Kidney epithelial cell (primary cell): ENCODE data around the gene GMCL2. TPM values are rescaled to one million over a fixed set of nuclear protein-coding genes. Genes with fewer than 3 reads are reported as not detected.

Source experiments
- DNase-seq: peaks from one replicate; pipeline ENCODE4 v3.0.0-alpha.2; 2010; ENCODE audit warnings: low read depth
- H3K27me3 ChIP-seq: 2 replicates; pipeline ENCODE4 v1.6.0; 2011; ENCODE audit warnings: low read length; ENCODE audit not compliant: control insufficient read depth, insufficient read depth
- H3K36me3 ChIP-seq: 2 replicates; pipeline ENCODE4 v1.5.1; 2011; ENCODE audit warnings: low read length; ENCODE audit not compliant: control insufficient read depth, insufficient read depth
- H3K4me3 ChIP-seq: 2 replicates; pipeline ENCODE4 v1.5.1; 2011; ENCODE audit warnings: low read depth, mild to moderate bottlenecking, control low read depth, low read length
- CTCF ChIP-seq: IDR thresholded peaks from 2 replicates; pipeline ENCODE4 v1.5.1; 2011; ENCODE audit warnings: mild to moderate bottlenecking, moderate library complexity, low read length, control low read depth, inconsistent platforms; ENCODE audit not compliant: insufficient read depth, poor library complexity, severe bottlenecking
- total RNA-seq: library from RNA; depleted of rRNA; stranded (reverse); fragments of >200 nt; gene quantifications from 2 replicates; pipeline ENCODE4 v1.2.3, GENCODE V29; 2015

The GMCL2 gene
- total RNA-seq, 1 donor from 2014 or later: not detected

DNA sequence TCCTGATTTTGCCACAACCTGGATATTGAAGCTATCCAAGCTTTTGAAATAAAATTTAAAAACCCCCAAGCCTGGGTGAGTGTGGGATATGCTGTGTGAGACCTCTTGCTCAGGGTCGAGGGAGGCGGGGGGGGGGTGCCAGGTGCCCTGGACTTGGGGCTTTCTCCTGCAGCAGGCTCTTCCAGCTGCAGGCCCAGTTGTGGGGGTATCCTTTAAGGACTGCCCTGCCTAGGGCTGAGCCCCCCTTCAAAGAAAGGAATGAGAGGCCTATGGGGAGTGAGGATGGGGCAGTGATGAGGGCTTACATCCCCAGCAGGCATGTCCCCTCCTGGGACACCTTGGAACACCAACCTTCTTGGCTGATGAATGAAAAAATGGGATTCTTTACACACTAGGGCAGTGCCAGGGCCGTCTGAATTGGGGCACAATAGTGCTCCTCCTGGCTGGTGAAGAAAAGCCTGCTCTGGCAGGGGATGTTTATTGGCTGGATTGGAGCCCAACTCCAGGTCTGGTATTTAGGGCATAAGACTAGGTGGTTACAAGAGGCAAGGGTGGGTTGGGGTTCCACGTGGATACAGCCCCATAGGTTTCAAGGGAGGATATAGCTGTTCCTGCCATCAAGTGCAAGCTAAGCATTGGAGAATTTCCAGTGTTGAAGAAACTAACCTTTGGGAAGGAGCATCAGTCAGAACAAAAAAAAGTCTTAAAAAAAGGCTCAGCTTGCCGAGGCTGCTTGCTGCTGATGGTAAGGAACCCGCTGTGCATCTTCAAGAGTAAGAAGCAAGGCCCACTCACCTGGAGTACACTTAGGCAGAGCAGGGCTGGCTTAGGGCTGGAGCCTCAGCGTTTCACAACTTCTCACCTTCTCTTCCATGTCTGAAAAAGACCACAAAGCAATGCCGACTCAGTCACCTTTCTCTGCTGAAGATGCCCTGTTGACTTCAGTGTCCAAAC is 24.2 kb upstream of the GMCL2 start:
- Histone ChIP-seq H3K27me3 (no peaks in the 10 kb centered on the region), H3K36me3 (peaks cover 21% of the 10 kb centered on the region), H3K4me3 (no peak overlapping the region)
- TF ChIP-seq CTCF: no peak
- DNase-seq: no peak

GRCh38 chr5:178210686-178211085 is 23.5 kb upstream of the GMCL2 start:
- no peak for DNase-seq
- Histone ChIP-seq H3K36me3 (peaks cover 22% of the 10 kb centered on the region), H3K4me3 (no peak overlapping the region), H3K27me3 (no peaks in the 10 kb centered on the region)
- TF ChIP-seq CTCF: no peak

DNA sequence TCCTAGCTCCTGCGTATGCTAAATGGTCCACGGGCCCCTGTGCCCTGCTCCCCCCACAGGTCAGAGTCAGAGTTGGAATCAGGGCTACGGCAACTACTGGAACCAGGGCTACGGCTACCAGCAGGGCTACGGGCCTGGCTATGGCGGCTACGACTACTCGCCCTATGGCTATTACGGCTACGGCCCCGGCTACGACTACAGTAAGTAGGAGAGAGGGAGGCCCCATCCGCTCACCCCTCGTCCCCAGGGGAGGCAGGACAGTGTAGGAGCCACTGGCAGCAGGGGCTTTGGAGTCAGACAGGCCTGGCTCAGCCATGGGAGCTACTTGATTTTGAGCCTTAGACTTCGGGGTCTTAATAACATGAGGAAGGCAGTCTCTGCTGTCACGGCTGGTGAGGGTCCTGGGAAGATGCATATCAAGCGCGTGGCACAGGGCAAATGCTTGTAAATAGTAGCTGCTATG is 22.9 kb upstream of the GMCL2 start:
- TF ChIP-seq CTCF: no peak
- no peaks in the 10 kb centered on the region for H3K27me3 ChIP-seq
- no peak for DNase-seq
- H3K4me3 ChIP-seq: no peak overlapping the region
- H3K36me3 ChIP-seq: peaks cover 22% of the 10 kb centered on the region

GRCh38 chr5:178209334-178210072 is 22.3 kb upstream of the GMCL2 start:
- H3K36me3 ChIP-seq: peaks cover 20% of the 10 kb centered on the region
- no peaks in the 10 kb centered on the region for H3K27me3 ChIP-seq
- no peak overlapping the region for H3K4me3 ChIP-seq
- no peak for TF ChIP-seq CTCF
- no peak for DNase-seq

GRCh38 chr5:178208540-178209227 is 21.5 kb upstream of the GMCL2 start:
- H3K27me3 ChIP-seq: no peaks in the 10 kb centered on the region
- peak; percentile 11 for TF ChIP-seq CTCF
- no peak for DNase-seq
- H3K36me3 ChIP-seq: peaks cover 16% of the 10 kb centered on the region
- H3K4me3 ChIP-seq: no peak overlapping the region
